NCI-H82 treated with DMSO at 0.1 percent for 48 hours (cell line): ENCODE measurements around the gene RXRG.

ENCODE experiments used
- DNase-seq: peaks from one replicate; lab custom pipeline; 2025; ENCODE audit not compliant: unreplicated experiment; lab: John Stamatoyannopoulos, UW

The RXRG gene

GRCh38 chr1:165376041-165376810, 68.7 kb downstream of the RXRG start:
- DNase-seq: no peak

GRCh38 chr1:165375623-165376022, 69.3 kb downstream of the RXRG start:
- DNase-seq: no peak

- no peak for DNase-seq
Observed at GRCh38 chr1:165371588-165372225, 73.2 kb downstream of the RXRG start.

- peak; percentile 60 for DNase-seq
Observed at GRCh38 chr1:165369255-165369848, 75.6 kb downstream of the RXRG start.

GRCh38 chr1:165367375-165367993, 77.4 kb downstream of the RXRG start:
- peak; percentile 66 for DNase-seq

- DNase-seq: no peak
Observed at GRCh38 chr1:165365341-165365740, 79.6 kb downstream of the RXRG start.

GRCh38 chr1:165364568-165365133, 80.3 kb downstream of the RXRG start:
- DNase-seq: no peak

GRCh38 chr1:165356876-165357275, 88.0 kb downstream of the RXRG start:
- no peak for DNase-seq

GRCh38 chr1:165355977-165356811, 88.7 kb downstream of the RXRG start, which contains the start of gene LMX1A:
Gene LMX1A (minus strand): TSS chr1:165356715. CDS start chr1:165355559, 1,156 bp downstream.
- no peak for DNase-seq

GRCh38 chr1:165355139-165355976, 89.6 kb downstream of the RXRG start:
- DNase-seq: no peak

- no peak for DNase-seq
Observed at GRCh38 chr1:165354739-165355138, 90.2 kb downstream of the RXRG start.

- DNase-seq: no peak
Observed at GRCh38 chr1:165353731-165354671, 90.9 kb downstream of the RXRG start.

- no peak for DNase-seq
Observed at GRCh38 chr1:165352442-165353293, 92.3 kb downstream of the RXRG start.

GRCh38 chr1:165351863-165352441, 93.0 kb downstream of the RXRG start:
- no peak for DNase-seq
